ENCODE measurements around the gene MPP7.

DNA sequence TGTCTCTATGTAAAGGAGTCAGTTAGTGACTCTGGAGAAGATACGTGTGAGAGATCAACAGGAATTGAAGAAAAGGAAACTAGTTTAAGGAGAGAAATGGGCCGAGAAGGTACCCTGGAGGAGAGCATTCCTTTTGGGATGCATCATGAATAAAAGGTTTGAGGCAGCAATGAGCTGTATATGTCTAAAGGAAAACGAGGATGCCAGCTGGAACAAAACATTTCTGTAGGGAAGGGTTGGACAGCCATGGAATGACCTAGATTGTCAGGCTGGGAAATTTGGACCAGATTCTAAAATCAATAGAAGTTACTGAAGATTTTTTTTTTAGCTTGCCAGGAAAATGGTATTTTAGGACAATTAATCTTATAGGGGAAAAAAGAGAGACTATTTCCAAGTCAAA, 17.2 kb upstream of the MPP7 start:
- TF ChIP-seq CTCF (IDR thresholded peaks at IDR 0.05) (no peak), POLR2A (IDR thresholded peaks at IDR 0.05) (no peak)

All from testis (tissue), 2 donors.